MCF 10A (cell line): ENCODE measurements around the gene TBC1D9B. TPM values are rescaled to one million over a fixed set of nuclear protein-coding genes. Genes with fewer than 3 reads are reported as not detected.

Experiments used
- BruUV-seq: library from RNA; stranded (reverse); fragments of 400-500 nt; replicated peaks from 2 replicates; lab custom pipeline; 2021; lab: Mats Ljungman, UMichigan
- CTCF ChIA-PET: fragments of 300-600 bp; sonication (Branson Sonifier 250); formaldehyde crosslinking; extraction: SDS; loops from one replicate; lab custom pipeline; 2021; ENCODE audit warnings: antibody characterized with exemption, inconsistent platforms; lab: Yijun Ruan, JAX
- POLR2A ChIA-PET: fragments of 300-600, 350-650 bp; sonication (Branson Sonifier 250); formaldehyde crosslinking; extraction: SDS; loops from one replicate; lab custom pipeline; 2020; ENCODE audit warnings: antibody characterized with exemption, inconsistent platforms; lab: Yijun Ruan, JAX
- DNase-seq: peaks from one replicate; pipeline ENCODE4 v3.0.0-alpha.2; 2018; ENCODE audit not compliant: unreplicated experiment
- H3K27ac Mint-ChIP-seq: one replicate; pipeline ENCODE4 v1.8.0; 2022; ENCODE audit warnings: mild to moderate bottlenecking, low read depth, mixed read lengths; ENCODE audit not compliant: unreplicated experiment
- H3K27me3 Mint-ChIP-seq: one replicate; pipeline ENCODE4 v1.8.0; 2022; ENCODE audit warnings: mixed read lengths; ENCODE audit not compliant: insufficient read depth, unreplicated experiment
- H3K36me3 Mint-ChIP-seq: one replicate; pipeline ENCODE4 v1.8.0; 2022; ENCODE audit warnings: mild to moderate bottlenecking, moderate library complexity, mixed read lengths; ENCODE audit not compliant: insufficient read depth, unreplicated experiment
- H3K4me1 Mint-ChIP-seq: one replicate; pipeline ENCODE4 v1.8.0; 2022; ENCODE audit warnings: mixed read lengths; ENCODE audit not compliant: insufficient read depth, unreplicated experiment
- H3K4me3 Mint-ChIP-seq: one replicate; pipeline ENCODE4 v1.8.0; 2022; ENCODE audit warnings: mild to moderate bottlenecking, moderate library complexity, mixed read lengths; ENCODE audit not compliant: unreplicated experiment
- H3K9me3 Mint-ChIP-seq: one replicate; pipeline ENCODE4 v1.8.0; 2022; ENCODE audit warnings: mixed read lengths; ENCODE audit not compliant: unreplicated experiment
- CTCF ChIP-seq: fragments of 200-600 bp; IDR thresholded peaks from one replicate; pipeline ENCODE4 v1.8.0; 2022; ENCODE audit warnings: antibody characterized with exemption, mild to moderate bottlenecking; ENCODE audit not compliant: unreplicated experiment
- intact Hi-C: fragments of 100-400 bp; cut with micrococcal nuclease; formaldehyde crosslinking; loops from 2 replicates; pipeline ENCODE4 v1.14.1; 2022
- total RNA-seq: library from RNA; stranded (reverse); gene quantifications from 2 replicates; pipeline ENCODE4 v1.2.3, GENCODE V29; 2022

The TBC1D9B gene
- total RNA-seq, 1 experiment from 2014 or later, result 162 TPM

DNA sequence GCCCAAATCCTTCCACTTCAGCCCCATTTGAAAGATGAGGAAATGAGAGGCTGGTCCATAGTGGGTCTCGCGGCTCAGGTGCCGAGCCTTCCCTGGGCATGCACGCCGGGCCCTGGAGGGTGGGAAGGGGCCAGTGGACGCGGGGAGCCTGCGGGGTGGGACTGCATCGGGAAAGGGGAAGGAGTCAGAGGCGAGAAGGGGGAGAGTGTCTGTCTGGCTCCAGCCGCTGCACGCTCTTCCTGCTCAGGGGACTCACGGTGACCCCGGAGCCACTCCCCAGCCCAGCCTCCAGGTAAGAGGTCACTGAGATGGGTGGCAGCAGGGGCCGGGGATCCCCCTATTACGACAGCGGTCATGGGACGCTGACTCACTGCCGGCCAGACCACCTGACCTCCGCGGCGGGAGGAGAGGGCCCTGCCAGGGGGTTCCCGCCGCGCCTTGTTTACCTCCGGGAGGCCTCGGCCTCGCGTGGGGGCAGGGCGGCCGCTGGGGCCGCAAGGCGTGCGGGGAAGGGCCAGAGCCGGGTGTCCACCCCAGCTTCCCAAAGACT lies 88.9 kb downstream of the TBC1D9B start:
- ChIA-PET POLR2A (interaction anchor here (0.6 to 4.0 kb wide), 18 partner anchors 8 to 472 kb away, joined by 3 to 134 read pairs (median 8); partner anchors contain the start of genes CANX, HNRNPH1, MAML1 and MGAT4B), CTCF (interaction anchor here (0.9 to 2.4 kb wide), 3 partner anchors 9 to 56 kb away, joined by 3 to 16 read pairs (median 4); no protein-coding TSS in a partner anchor)
- peaks cover 39% of the 10 kb centered on the region for H3K4me1 Mint-ChIP-seq
- intact Hi-C loops, result no loop called here
- peak; percentile 99 for DNase-seq
- BruUV-seq, result no TSS peak
- H3K27me3 Mint-ChIP-seq, result no peaks in the 10 kb centered on the region
- no peaks in the 10 kb centered on the region for H3K9me3 Mint-ChIP-seq
- peak overlapping the region; percentile 98 for H3K27ac Mint-ChIP-seq
- peaks cover 50% of the 10 kb centered on the region for H3K36me3 Mint-ChIP-seq
- no peak for TF ChIP-seq CTCF
- peak overlapping the region; percentile 94 for H3K4me3 Mint-ChIP-seq

DNA sequence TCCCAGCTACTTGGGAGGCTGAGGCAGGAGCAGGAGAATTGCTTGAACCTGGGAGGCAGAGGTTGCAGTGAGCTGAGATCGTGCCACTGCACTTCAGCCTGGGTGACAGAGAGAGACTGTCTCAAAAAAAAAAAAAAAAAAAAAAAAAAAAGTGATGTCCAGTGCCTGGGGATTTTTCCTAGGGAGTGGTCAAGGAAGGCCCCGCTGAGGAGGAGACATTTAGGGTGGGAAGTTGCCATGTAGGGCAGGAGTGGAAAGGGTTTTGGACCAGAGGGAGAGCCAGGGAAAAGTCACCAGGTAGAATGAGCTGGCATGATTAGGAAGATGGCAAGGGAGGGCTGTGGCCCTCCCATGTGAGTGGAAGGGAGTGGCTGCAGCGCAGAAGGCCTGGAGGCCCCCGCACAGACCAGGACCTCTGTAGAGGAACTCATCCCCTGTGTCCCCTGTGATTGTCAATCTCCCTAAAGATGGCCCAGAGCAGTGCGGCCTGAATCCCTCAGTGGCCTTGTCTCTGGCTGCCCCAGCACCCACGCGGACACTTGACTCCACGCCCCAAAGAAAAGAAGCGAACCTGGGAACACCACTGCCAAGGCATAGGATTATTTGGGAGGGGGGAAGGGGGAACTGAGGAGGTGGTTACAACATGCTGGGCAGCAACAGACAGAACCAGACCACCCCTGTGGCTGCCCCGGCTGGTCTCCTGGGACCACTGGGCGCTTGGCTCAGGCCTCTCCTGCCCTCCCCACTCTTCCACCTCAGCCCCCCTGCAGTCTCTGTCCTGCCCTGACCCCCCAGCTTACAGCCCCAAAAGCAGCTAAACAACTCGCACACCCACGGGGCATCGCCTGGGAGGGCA lies 89.6 kb downstream of the TBC1D9B start:
- H3K9me3 Mint-ChIP-seq, result no peaks in the 10 kb centered on the region
- ChIA-PET CTCF (interaction anchor here (0.9 to 2.4 kb wide), 3 partner anchors 12 to 55 kb away, joined by 3 to 16 read pairs (median 3); no protein-coding TSS in a partner anchor), POLR2A (interaction anchor here (0.6 to 4.0 kb wide), 9 partner anchors 11 to 473 kb away, joined by 3 to 134 read pairs (median 22); partner anchors contain the start of genes HNRNPH1, MAML1, MGAT4B and MRNIP)
- intact Hi-C loops, result no loop called here
- H3K4me1 Mint-ChIP-seq, result peaks cover 38% of the 10 kb centered on the region
- peak overlapping the region; percentile 94 for H3K4me3 Mint-ChIP-seq
- peak overlapping the region; percentile 98 for H3K27ac Mint-ChIP-seq
- TF ChIP-seq CTCF, result no peak
- H3K27me3 Mint-ChIP-seq, result no peaks in the 10 kb centered on the region
- TSS peak; percentile 22 for BruUV-seq
- no peak for DNase-seq
- H3K36me3 Mint-ChIP-seq, result peaks cover 48% of the 10 kb centered on the region

GRCh38 chr5:179817470-179817840 lies 90.2 kb downstream of the TBC1D9B start:
- BruUV-seq, result no TSS peak
- ChIA-PET CTCF (interaction anchor here (0.5 to 1.0 kb wide), 3 partner anchors 12 to 517 kb away, joined by 3 read pairs; no protein-coding TSS in a partner anchor), POLR2A (interaction anchor here (1.2 to 4.0 kb wide), 2 partner anchors 11 to 13 kb away, joined by 4 to 134 read pairs; partner anchors contain the start of gene MGAT4B)
- peak overlapping the region; percentile 98 for H3K27ac Mint-ChIP-seq
- intact Hi-C loops, result no loop called here
- no peak for DNase-seq
- no peaks in the 10 kb centered on the region for H3K9me3 Mint-ChIP-seq
- peaks cover 32% of the 10 kb centered on the region for H3K4me1 Mint-ChIP-seq
- H3K36me3 Mint-ChIP-seq, result peaks cover 48% of the 10 kb centered on the region
- no peak for TF ChIP-seq CTCF
- no peaks in the 10 kb centered on the region for H3K27me3 Mint-ChIP-seq
- H3K4me3 Mint-ChIP-seq, result no peak overlapping the region
